ENCODE measurements around the gene SEMA4D. TPM values are rescaled to one million over a fixed set of nuclear protein-coding genes. Genes with fewer than 3 reads are reported as not detected.

SEMA4D gene
- total RNA-seq, 2 donors from 2014 or later: 42.8 to 51.0 TPM

GRCh38 chr9:89542401-89543021 lies 44.6 kb upstream of the SEMA4D start:
- no peaks in the 10 kb centered on the region for H3K36me3 ChIP-seq (ENCODE audit: control insufficient read depth, insufficient read depth, low read length)
- no peak overlapping the region for H3K27ac Mint-ChIP-seq
- peaks cover 13% of the 10 kb centered on the region for H3K9me3 ChIP-seq (ENCODE audit: control insufficient read depth, low read length)
- H3K4me1 Mint-ChIP-seq: no peaks in the 10 kb centered on the region
- H3K36me3 Mint-ChIP-seq (ENCODE audit: low read depth): no peaks in the 10 kb centered on the region
- no peak overlapping the region for H3K4me3 Mint-ChIP-seq
- 87 to 91% methylated on average over 11 of the region's 11 CpGs for WGBS, 2 experiments (ENCODE audit: insufficient coverage in 1 of 2, insufficient read length in 1 of 2)
- peaks cover 16% of the 10 kb centered on the region for H3K9me3 Mint-ChIP-seq
- H3K4me3 ChIP-seq (ENCODE audit: low read length): no peak overlapping the region
- H3K9ac ChIP-seq (ENCODE audit: extremely low read depth, low read length, poor library complexity, severe bottlenecking): no peak overlapping the region
- H3K27ac ChIP-seq (ENCODE audit: low read depth, low read length): no peak overlapping the region
- DNase-seq: peak; percentile 38
- peaks cover 1% of the 10 kb centered on the region for H3K27me3 Mint-ChIP-seq (ENCODE audit: insufficient read depth)
- H3K4me1 ChIP-seq (ENCODE audit: control insufficient read depth, insufficient read depth, low read length): no peaks in the 10 kb centered on the region
- no peak for TF ChIP-seq CTCF (conservative IDR thresholded peaks at IDR 0.05)
- no peaks in the 10 kb centered on the region for H3K27me3 ChIP-seq (ENCODE audit: control insufficient read depth, insufficient read depth, low read length, poor library complexity, severe bottlenecking)

- TF ChIP-seq CTCF (conservative IDR thresholded peaks at IDR 0.05): no peak
Measured at GRCh38 chr9:89541798-89542197, 43.9 kb upstream of the SEMA4D start.

GRCh38 chr9:89539374-89539773 lies 41.5 kb upstream of the SEMA4D start:
- H3K9ac ChIP-seq (ENCODE audit: extremely low read depth, low read length, poor library complexity, severe bottlenecking): no peak overlapping the region
- H3K4me3 Mint-ChIP-seq: no peak overlapping the region
- H3K9me3 ChIP-seq (ENCODE audit: control insufficient read depth, low read length): no peaks in the 10 kb centered on the region
- H3K36me3 Mint-ChIP-seq (ENCODE audit: low read depth): no peaks in the 10 kb centered on the region
- no peak for TF ChIP-seq CTCF (conservative IDR thresholded peaks at IDR 0.05)
- H3K36me3 ChIP-seq (ENCODE audit: control insufficient read depth, insufficient read depth, low read length): no peaks in the 10 kb centered on the region
- H3K4me1 ChIP-seq (ENCODE audit: control insufficient read depth, insufficient read depth, low read length): no peaks in the 10 kb centered on the region
- H3K27ac ChIP-seq (ENCODE audit: low read depth, low read length): no peak overlapping the region
- no peak overlapping the region for H3K27ac Mint-ChIP-seq
- H3K4me1 Mint-ChIP-seq: peaks cover 3% of the 10 kb centered on the region
- 77 to 84% methylated on average over 6 to 8 of the region's 8 CpGs for WGBS, 2 experiments (ENCODE audit: insufficient coverage in 1 of 2, insufficient read length in 1 of 2)
- DNase-seq: no peak
- H3K9me3 Mint-ChIP-seq: no peaks in the 10 kb centered on the region
- H3K27me3 ChIP-seq (ENCODE audit: control insufficient read depth, insufficient read depth, low read length, poor library complexity, severe bottlenecking): no peaks in the 10 kb centered on the region
- no peak overlapping the region for H3K4me3 ChIP-seq (ENCODE audit: low read length)
- peaks cover 1% of the 10 kb centered on the region for H3K27me3 Mint-ChIP-seq (ENCODE audit: insufficient read depth)

More at GRCh38 chr9:89541798-89542197, 43.9 kb upstream of the SEMA4D start:
- H3K4me3 ChIP-seq (ENCODE audit: low read length): no peak overlapping the region
- H3K4me3 Mint-ChIP-seq: no peak overlapping the region
- no peak overlapping the region for H3K27ac ChIP-seq (ENCODE audit: low read depth, low read length)
- peaks cover 16% of the 10 kb centered on the region for H3K9me3 Mint-ChIP-seq
- no peaks in the 10 kb centered on the region for H3K27me3 ChIP-seq (ENCODE audit: control insufficient read depth, insufficient read depth, low read length, poor library complexity, severe bottlenecking)
- no peak overlapping the region for H3K9ac ChIP-seq (ENCODE audit: extremely low read depth, low read length, poor library complexity, severe bottlenecking)
- H3K4me1 Mint-ChIP-seq: no peaks in the 10 kb centered on the region
- WGBS, 2 experiments (ENCODE audit: insufficient coverage in 1 of 2, insufficient read length in 1 of 2): 89% methylated on average over 3 of the region's 3 CpGs
- no peaks in the 10 kb centered on the region for H3K36me3 ChIP-seq (ENCODE audit: control insufficient read depth, insufficient read depth, low read length)
- no peaks in the 10 kb centered on the region for H3K4me1 ChIP-seq (ENCODE audit: control insufficient read depth, insufficient read depth, low read length)
- H3K9me3 ChIP-seq (ENCODE audit: control insufficient read depth, low read length): peaks cover 13% of the 10 kb centered on the region
- H3K27ac Mint-ChIP-seq: no peak overlapping the region
- H3K36me3 Mint-ChIP-seq (ENCODE audit: low read depth): no peaks in the 10 kb centered on the region
- H3K27me3 Mint-ChIP-seq (ENCODE audit: insufficient read depth): peaks cover 1% of the 10 kb centered on the region
- peak; percentile 28 for DNase-seq

Data from endodermal cell (in vitro differentiated cells).